ENCODE results near the gene MYO3B. TPM values are rescaled to one million over a fixed set of nuclear protein-coding genes. Genes with fewer than 3 reads are reported as not detected.

The MYO3B gene
- total RNA-seq, 1 donor from 2014 or later, result not detected

DNA sequence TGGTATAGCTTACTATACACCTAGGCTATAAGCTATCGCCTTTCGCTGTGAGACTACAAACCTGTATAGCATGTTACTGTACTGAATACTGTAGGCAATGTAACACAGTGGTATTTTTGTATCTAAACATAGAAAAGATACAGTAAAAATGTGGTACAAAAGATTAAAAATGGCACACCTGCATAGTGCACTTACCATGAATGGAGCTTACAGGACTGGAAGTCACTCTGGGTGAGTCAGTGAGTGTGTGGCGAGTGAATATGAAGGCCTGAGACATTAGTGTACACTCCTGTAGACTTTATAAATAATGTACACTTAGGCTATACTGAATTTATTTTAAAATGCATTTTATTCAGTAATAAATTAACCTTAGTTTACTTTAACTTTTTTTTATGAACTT lies 279.0 kb downstream of the MYO3B start:
- no peak overlapping the region for H3K4me3 ChIP-seq
- H3K36me3 ChIP-seq, result no peaks in the 10 kb centered on the region
- intact Hi-C loops (cut with DNase I), result no loop called here
- no peaks in the 10 kb centered on the region for H3K4me1 ChIP-seq
- H3K9me3 ChIP-seq, result no peaks in the 10 kb centered on the region
- TF ChIP-seq, protein P1, sequence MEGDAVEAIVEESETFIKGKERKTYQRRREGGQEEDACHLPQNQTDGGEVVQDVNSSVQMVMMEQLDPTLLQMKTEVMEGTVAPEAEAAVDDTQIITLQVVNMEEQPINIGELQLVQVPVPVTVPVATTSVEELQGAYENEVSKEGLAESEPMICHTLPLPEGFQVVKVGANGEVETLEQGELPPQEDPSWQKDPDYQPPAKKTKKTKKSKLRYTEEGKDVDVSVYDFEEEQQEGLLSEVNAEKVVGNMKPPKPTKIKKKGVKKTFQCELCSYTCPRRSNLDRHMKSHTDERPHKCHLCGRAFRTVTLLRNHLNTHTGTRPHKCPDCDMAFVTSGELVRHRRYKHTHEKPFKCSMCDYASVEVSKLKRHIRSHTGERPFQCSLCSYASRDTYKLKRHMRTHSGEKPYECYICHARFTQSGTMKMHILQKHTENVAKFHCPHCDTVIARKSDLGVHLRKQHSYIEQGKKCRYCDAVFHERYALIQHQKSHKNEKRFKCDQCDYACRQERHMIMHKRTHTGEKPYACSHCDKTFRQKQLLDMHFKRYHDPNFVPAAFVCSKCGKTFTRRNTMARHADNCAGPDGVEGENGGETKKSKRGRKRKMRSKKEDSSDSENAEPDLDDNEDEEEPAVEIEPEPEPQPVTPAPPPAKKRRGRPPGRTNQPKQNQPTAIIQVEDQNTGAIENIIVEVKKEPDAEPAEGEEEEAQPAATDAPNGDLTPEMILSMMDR (IDR thresholded peaks at IDR 0.05), result no peak
- ATAC-seq (no peak), DNase-seq (no peak)
- H3K27me3 ChIP-seq (ENCODE audit: low read depth), result no peaks in the 10 kb centered on the region
- H3K27ac ChIP-seq, result no peak overlapping the region

DNA sequence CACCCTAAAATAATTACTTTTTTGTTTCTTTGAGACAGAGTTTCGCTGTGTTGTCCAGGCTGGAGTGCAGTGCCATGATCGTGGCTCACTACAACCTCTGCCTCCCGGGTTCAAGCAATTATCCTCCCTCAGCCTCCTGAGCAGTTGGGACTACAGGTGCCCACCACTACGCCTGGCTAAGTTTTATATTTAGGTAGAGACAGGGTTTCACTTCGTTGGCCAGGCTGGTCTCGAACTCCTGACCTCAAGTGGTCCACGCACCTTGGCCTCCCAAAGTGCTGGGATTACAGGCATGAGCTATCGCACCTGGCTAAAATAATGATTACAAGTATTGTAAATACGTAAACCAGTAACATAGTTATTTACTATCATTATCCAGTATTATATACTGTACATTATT lies 279.8 kb downstream of the MYO3B start:
- Histone ChIP-seq H3K27ac (no peak overlapping the region), H3K4me3 (no peak overlapping the region), H3K4me1 (no peaks in the 10 kb centered on the region), H3K9me3 (no peaks in the 10 kb centered on the region), H3K27me3 (ENCODE audit: low read depth) (no peaks in the 10 kb centered on the region), H3K36me3 (no peaks in the 10 kb centered on the region)
- TF ChIP-seq, protein P1 (IDR thresholded peaks at IDR 0.05), result no peak
- intact Hi-C loops (cut with DNase I), result no loop called here
- no peak for ATAC-seq
- DNase-seq, result no peak

GRCh38 chr2:170461889-170462288 lies 283.9 kb downstream of the MYO3B start:
- DNase-seq (no peak), ATAC-seq (no peak)
- Histone ChIP-seq H3K27ac (no peak overlapping the region), H3K36me3 (no peaks in the 10 kb centered on the region), H3K4me3 (no peak overlapping the region), H3K9me3 (no peaks in the 10 kb centered on the region), H3K4me1 (no peaks in the 10 kb centered on the region), H3K27me3 (ENCODE audit: low read depth) (no peaks in the 10 kb centered on the region)
- TF ChIP-seq, protein P1 (IDR thresholded peaks at IDR 0.05), result no peak
- intact Hi-C loops (cut with DNase I), result no loop called here

GRCh38 chr2:170462433-170463205 lies 284.7 kb downstream of the MYO3B start:
- no peaks in the 10 kb centered on the region for H3K36me3 ChIP-seq
- no peaks in the 10 kb centered on the region for H3K4me1 ChIP-seq
- H3K9me3 ChIP-seq, result no peaks in the 10 kb centered on the region
- intact Hi-C loops (cut with DNase I), result no loop called here
- H3K27ac ChIP-seq, result no peak overlapping the region
- no peak for DNase-seq
- ATAC-seq, result no peak
- H3K27me3 ChIP-seq (ENCODE audit: low read depth), result no peaks in the 10 kb centered on the region
- TF ChIP-seq, protein P1 (IDR thresholded peaks at IDR 0.05), result no peak
- no peak overlapping the region for H3K4me3 ChIP-seq

DNA sequence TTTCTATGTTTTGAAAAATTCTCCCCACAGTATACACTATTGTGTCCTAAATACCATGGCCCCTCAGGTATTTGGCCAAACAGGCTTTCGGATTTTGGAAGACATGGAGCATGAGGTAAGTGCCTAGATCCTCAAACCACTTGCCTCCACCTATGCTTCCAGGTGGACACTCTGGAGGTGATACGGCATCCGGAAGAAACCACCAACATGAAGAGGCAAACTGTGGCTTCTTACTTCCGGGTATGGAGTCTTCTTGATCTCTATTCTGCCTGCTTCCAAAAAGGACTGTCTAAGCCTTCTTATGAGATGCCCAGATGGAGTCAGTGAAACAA lies 285.2 kb downstream of the MYO3B start:
- H3K4me3 ChIP-seq, result no peak overlapping the region
- TF ChIP-seq, protein P1 (IDR thresholded peaks at IDR 0.05), result no peak
- no peak for ATAC-seq

More for the DNA sequence above, 285.2 kb downstream of the MYO3B start:
- Histone ChIP-seq H3K4me1 (no peaks in the 10 kb centered on the region), H3K27me3 (ENCODE audit: low read depth) (no peaks in the 10 kb centered on the region), H3K9me3 (no peaks in the 10 kb centered on the region), H3K36me3 (no peaks in the 10 kb centered on the region), H3K27ac (no peak overlapping the region)
- DNase-seq, result no peak
- intact Hi-C loops (cut with DNase I), result no loop called here

Measured in lower lobe of right lung (tissue), 2 donors.